ENCODE results near the gene ZBTB16.

The ZBTB16 gene

DNA sequence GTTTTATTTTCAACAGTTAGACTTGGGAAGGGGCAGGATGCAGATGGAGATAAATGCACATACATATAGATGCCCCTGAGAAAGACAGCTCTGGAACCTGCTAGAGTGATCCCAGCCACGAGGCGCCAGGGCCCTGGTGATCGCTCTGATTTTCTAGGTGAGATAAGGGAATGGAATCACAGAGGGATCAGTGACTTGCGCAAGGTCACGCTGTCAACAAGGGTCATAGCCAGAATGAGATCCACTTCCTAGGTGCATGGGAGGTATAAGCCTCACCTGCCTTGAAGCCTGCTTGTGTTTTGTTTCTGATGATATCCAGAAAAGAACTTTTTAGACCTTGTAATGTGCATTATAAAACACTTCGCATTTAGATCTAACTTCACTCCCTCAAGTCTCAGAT is 47.5 kb downstream of the ZBTB16 start:
- DNase-seq (ENCODE audit: low spot score): no peak

DNA sequence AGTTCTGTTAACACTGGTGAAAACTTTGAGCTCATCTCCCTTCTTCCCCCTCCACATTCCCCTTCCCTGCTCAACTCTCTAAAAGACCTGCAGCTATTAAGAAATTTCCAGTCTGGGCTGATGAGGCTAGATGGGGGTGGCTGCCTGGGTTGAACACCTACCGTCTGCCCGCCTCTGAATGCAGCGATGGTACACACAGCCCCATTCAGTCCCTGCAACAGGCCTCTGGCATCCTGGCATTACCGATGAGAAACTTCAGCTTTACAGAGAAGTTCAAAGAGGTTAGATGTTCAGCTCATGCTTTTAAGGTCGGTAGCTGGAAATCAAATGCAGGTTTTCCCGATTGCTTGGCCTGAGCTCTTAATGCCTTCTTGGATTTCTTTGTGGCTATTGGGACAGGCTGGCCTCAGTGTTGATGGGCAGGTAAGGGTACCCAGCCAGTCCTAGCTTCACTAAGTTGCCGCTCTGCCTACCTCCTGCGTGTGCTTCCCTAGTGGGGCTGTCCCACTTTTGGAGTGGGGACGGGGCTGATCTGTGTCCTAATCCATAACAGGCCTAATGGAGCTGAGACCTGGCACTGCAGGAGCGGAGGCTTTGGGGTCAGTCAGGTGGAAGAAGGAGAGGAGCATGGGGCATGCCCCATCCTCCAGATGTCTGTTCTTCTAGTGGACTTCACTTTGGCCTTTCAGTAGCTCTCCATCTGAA is 49.1 kb downstream of the ZBTB16 start:
- no peak for DNase-seq (ENCODE audit: low spot score)

DNA sequence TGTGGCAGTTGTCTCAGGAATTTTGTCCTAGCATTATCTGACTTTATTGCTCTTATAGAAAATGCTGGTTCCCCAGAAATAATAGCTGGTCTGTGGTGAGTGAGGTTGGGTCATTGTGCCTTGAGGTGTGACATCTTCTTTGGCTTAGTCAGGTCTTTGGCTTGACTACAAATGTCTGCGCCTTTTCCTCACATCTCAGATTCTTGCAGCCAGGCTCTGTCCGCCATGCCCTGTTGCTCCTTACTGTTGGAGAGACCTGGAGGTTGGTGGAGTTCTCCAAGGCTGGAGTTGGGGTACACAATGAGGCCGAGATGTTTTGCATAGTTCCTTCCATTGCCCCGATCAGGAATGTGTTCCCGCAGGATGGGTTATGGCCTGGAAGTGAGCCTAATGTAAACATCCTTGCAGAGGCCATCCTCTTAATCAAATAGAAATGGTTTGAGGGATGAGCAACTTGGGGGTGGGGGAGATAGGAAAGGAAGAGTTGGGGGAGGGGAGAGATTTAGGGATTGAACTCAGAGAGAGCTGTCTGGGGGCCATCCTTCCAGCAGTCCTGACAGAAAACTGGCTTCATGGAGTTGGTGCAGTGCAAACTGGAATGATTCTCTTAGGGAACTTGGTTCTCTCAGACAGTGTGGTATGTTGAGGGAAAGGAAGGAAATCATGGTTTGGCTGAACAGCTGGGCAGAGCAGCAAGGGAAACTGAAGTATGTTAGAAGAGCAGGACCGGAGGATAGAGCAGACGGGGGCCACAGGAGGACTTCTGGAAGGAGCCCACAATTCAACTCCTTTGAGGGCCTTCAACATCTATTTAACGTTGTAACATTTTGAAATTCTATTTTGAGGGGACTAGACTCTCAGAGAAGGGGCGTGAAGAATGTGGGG is 49.9 kb downstream of the ZBTB16 start:
- DNase-seq (ENCODE audit: low spot score): no peak

DNA sequence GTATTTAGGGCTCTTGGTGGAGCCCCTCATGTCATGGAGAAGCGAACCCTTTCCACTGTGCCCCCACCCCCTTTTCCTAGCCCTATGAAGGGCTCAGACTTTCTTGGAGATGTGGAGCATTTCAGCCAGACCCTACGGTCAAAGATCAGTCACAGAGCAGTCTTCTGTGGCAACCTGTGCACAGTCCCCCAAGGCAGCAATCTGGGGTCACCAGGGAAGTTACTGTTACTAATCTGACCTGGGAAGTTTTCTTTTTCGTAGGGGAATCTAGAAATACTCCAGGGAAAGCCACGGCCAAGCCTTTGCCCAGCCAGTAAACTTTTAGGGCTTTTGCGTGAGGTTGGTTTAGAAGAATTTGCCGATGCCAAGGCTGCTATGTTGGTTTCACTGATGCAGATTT is 50.6 kb downstream of the ZBTB16 start:
- DNase-seq (ENCODE audit: low spot score): no peak

DNA sequence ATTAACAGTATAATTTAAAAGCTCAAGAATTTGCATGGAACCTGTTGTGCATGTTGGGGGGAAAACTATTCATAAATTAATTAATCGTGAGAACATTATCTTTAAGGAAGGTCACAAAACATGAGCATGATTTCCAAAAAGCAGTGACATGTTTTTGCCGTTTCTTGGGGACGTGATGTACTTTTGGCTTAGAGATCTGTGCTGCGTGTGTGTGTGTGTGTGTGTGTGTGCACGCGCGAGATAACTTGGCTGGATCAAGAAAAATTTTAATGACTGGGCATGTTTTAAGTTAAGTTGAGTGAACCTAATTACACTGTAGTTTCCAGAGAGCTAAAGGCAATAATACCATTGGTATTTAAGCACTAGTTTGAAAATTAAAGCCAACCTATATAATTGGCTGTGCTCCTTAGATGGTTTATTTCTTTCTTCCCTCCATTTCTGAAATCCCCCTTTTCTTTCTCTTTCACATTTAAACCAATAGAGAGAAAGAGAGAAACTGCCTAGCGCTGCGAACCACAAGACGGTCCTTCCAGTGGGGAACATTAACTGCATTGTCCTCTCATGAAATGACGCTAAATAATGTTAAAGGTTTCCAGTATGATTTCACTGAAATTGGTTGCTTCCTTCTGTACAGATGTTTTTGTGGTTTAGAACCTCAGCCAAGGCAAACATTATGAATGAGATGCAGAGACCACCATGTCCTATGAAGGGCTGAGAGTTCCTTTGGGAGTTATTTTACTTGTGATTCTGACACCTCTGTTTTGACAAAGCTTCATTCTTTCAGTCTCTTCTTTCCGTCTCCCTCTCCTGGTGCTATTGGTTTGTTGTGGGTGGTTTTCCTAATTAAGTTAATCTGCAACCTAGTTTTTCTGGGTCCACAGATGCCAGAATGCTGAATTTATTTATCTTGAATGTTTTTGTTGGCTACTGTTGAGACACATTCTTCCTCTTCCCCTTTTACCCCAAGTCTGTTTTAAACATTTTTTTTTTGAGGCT is 51.7 kb downstream of the ZBTB16 start:
- no peak for DNase-seq (ENCODE audit: low spot score)

DNA sequence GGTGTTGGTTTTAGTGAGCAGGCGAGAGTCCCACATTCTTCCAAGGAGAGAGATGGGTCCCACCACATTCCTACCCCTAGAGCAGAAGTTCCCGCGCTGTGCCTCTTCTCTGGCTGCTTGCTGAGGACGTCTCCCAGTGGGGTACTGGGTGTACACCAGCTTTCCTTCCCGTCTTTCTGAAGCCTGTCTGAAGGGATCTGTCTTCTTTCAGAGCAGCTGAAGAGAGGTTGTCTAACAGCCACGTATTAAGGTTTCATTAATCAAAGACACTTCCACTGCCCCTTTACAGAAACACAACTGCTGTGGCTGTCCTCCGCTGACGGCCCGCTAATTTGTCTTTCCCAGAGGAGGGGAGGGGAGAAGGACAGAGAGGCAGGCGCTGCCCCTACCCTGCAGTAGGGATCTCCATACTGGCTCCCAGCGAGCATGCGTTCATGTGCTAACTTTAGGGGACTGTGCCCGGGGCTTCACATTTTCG is 56.0 kb downstream of the ZBTB16 start:
- no peak for DNase-seq (ENCODE audit: low spot score)

DNA sequence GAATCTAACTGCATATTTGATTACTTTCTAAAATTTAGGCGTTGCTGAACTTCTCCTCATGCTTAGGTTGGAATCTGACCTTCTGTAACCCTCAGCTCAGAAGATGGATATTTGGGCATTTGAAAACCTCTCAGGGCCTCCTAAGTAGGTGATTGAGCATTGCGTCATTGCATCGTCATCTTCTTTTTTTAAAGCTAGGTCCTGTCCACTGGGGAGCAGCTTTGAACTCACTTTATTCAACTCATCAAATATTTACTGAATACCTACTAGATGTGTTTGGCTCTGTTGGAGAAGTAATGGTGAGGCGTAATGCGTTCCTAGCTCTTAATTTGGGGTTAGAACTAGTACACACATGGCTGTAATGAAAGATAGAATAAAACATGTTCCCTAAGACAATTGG is 56.8 kb downstream of the ZBTB16 start:
- no peak for DNase-seq (ENCODE audit: low spot score)

DNA sequence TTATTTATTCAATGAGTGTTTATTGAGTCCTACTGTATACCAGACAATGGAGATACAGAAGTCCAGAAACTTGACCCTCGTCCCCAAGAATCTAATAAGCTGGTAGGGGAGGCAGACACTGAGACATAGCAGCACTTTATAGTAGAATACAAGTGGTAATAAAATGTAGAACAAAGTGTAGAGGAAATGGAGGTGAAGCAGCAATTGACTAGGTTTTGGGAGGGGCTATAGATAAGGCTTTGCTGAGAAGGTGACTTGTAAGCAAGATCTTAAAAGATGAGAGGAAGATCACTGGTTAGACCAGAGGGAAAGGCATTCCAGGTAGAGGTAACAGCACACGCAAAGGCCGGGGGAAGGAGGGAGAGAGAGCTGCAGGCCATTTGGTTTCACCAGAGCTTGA is 57.3 kb downstream of the ZBTB16 start:
- DNase-seq (ENCODE audit: low spot score): no peak

DNA sequence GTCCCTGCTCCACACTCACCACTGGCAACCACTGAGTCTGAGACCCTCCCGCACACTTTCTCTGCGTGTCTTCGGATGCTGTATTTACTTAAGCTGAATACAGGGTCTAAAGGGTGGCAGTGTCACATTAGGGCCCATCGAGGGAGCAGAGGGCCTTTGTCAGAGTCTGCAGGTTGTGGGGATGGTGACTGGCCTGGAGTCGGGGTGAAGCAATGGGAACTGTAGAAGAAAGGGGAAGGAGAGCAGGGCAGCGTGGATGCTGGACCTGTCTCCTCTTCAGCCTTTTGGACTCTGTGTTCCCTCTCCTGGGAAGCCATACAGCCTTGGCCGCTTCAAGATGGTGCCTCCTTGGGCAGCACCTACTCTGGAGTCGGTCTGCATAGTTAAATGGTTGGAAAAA is 61.1 kb downstream of the ZBTB16 start:
- no peak for DNase-seq (ENCODE audit: low spot score)

DNA sequence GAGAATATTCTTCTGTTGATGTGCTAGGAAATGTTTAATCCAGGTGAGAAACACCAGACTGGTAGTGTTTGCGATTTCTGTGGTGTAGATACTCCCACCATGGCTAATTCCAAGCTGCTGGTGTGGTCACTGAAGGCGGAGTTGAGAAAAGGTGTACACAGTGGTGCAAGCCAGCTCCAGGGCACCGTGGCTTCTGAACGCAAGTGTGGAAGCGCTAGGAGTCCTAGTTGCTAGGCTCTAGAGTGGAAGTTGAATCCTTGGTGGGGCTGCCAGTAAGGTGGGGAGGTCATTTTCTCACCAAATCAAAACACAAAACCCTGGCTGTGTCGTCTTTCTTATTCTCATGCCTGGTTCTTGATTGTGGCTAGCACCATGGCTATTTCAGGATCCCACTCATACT is 61.6 kb downstream of the ZBTB16 start:
- no peak for DNase-seq (ENCODE audit: low spot score)

DNA sequence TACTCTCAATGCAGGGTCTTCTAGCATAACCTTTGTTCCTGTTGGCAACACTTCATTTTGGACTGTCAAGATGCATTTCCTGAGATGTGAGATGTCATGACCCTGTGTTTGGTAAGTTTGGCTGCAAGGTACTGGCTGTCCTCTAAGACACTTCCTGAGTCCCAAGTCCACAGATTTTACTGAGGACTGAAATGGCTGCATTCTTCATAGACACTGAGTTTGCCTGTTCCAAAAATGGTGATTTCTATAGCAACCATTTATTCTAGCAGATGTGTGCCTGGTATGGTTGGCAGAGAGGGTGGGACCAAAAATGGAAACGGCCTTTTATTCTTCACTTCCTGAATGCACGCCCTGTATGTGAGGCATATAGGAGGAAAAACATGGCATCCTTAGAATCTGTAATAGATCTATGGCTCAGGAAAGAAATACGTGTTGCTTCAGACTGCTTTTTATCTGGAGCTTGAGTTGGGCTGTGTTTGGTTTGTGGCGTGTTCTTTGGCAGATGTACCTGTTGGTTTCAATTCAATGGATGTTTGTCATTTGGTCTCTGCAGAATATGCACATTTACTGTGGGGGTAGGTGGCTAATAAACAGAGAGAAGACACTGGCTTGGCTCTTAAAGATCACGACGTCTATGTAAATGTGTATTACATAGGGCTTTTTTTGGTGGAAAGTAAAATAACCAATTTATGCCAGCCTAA is 62.4 kb downstream of the ZBTB16 start:
- DNase-seq (ENCODE audit: low spot score): no peak

DNA sequence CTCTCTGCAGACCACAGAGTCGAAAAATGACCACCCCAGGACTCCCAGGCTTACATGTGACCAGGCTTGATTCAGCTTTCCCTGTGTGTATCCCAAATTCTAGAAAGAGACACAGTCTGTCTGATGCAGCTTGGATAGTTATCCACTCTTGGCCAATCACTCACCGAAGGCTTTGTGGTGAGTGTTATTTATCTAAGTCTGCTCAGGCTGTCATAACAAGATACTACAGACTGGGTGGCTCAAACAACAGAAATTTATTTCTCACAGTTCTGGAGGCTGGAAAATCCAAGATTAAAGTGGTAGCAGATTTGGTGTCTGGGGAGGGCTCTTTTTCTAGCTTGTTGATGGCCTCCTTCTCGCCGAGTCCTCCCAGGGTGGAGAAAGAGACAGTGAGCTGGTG is 63.2 kb downstream of the ZBTB16 start:
- no peak for DNase-seq (ENCODE audit: low spot score)

DNA sequence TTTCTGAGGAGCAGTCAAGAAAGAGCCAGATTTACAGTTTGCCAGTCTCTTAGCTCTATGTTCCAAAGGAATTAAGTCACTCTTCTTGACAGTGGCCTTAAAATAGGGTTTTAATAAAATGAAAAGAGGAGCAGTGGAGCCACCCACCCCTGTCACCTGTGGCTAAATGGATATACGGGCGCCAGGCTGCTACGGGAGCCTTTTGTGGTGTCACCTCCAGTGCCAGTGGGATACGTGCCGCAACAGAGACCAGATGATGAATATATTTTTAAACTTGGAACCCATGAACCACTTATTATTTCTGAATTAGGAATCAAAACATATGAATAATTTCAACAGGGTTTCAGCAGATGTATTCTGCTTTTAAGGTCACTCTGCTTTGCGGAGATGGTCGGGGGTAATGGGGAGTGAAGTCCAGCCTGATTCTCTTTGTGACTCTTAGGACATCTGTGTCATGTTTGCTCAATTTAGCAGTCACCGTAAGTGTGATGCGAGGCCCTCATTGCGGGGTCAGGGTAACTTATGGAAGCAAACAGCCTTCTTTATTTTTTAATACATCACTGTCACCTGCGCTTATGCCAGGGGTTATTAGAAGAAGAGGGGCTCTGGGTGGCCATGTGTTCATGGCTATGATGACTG is 64.3 kb downstream of the ZBTB16 start:
- DNase-seq (ENCODE audit: low spot score): no peak

DNA sequence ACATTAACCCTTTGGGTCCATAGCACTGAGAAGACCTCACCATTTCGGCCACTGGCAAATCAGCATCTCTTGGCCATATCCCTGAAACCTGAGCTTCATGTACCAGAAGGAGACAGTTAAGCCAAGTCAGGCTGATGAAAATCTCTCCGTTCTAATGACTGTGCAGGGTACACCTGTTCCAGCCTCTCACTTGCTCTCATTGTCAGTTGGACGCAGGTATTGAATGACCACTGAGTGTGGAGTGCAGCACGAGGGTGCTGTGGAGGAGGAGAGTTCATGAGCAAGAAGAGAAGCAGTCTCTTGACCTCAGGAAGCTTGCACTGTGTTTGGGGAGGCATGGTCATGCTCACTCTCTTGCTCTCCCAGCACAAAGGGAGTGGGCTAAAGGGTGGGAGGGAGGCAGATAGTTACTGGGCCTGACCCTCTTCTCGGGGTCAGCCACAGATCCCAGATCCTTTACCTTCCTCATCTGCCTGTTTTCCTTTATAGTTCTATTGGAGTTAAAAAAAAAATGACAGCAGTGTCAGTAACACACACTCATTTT is 65.2 kb downstream of the ZBTB16 start:
- no peak for DNase-seq (ENCODE audit: low spot score)

DNA sequence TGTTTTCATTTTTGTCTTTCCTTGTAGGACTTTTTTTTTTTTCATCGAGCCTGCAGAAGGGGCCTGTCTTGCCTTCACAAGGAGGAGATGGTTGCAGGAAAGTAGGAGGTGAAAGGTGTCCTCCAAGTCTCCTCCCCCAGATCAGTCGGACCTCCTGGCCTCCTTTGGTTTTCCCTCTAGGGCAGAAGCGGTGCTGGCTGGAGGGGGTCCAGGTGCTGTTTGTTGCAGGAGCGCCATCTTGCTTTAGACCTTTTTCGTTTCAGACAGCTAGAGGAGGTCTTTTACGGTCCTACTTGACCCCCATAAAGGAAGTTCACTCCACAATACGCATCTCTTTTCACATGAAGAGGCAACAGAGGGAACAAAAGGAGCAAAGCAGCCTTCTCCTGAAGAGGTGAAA is 66.0 kb downstream of the ZBTB16 start:
- no peak for DNase-seq (ENCODE audit: low spot score)

DNA sequence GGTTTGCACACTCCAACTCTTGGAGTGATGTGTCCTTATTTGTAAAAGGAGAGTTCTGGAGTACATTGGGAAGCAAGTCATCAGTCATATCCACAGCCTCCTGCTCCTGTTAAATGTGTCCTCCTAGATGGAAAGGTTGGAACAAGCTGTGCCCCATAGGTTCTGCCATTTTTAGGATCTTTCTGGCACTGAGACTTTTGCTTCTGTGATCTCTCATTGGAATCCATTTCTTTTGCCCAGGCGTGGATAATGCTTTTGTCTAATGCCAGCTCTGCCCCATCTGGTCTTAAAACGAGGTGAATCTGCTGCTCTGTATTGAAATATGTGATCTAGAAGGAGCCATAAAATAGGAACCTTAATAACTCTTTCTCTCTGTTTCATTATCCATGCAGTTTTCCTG is 66.4 kb downstream of the ZBTB16 start:
- DNase-seq (ENCODE audit: low spot score): no peak

DNA sequence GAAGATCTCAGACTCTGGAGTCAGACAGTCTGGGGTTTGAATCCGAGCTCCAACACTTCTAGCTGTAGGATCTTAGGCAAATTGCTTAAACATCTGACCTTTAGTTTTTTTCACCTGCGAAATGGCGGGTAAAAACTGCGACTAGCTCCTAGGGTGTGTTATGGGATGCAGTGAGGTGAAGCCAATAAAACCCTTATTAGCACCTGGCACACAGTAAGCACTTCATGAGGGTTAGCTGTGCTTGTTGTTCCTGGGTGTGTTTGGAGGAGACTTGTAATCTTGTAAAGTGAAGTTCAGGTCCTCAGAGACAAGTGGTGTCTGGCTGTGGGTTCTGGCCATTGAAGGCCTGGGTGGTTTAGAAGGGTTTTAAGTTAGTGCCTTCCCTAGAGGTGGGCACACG is 68.9 kb downstream of the ZBTB16 start:
- no peak for DNase-seq (ENCODE audit: low spot score)

DNA sequence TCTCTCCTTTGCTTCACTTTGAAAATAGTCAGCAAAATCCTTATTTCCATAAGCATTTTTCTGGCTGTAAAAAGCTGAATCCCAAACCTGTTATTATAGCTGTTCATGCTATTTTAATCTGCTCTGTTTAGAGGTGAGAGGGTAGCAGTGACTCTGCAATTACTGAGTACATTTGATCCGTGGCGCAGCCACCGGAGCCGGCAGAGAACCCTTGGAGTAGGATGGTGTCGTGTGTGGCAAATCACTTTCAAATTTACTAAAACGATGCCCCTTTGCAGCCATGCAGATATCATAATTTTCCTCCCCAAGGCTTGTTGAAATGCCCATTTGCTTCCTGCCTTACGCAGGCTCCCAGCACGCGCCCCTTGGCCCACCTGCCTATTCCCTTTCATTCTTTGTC is 69.6 kb downstream of the ZBTB16 start:
- no peak for DNase-seq (ENCODE audit: low spot score)

DNA sequence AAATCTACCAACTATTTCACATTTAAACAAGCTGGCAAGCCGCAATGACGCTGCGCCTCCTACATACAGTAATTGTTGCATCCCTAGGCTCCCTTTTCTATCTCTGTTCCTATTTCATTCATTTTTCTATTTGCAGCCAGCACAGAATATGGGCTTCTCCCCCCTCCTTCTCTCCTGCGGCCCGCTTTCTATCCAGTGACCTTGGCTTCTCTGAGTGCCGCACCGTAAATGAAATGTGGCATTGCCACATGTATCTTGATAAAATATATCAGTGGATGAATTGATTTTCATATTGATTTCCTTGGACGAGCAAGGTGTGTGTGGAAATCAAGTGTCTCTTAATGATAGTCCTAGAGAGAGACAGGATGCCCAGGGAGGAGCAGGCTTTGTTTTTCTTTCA is 70.2 kb downstream of the ZBTB16 start:
- DNase-seq (ENCODE audit: low spot score): no peak

DNA sequence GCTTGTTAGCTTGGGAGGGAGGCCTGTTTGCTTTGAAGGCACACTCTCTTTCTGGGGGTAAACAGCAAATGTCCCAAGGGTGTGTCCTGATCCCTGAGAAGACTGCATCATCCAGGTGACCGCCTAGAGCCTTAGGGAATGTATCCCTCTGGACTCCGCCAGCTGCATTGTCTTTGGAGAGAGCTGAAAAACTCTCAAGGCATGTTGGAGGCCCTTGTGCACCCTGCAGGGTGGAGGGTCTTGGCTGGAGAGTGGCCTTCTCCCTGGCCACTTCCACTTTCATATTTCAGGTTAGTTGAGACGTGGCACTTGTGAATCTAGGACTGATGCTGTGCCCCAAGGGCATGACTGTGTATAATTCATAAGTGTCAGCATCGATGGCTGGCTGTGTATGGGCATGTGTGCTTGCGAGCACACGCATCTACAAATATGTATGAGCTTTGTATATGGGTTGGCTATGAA is 70.6 kb downstream of the ZBTB16 start:
- no peak for DNase-seq (ENCODE audit: low spot score)
